Regular cardiac myocyte (primary cell): Measurements from ENCODE around the gene DAZ2. TPM values are rescaled to one million over a fixed set of nuclear protein-coding genes. Genes with fewer than 3 reads are reported as not detected.

ENCODE experiments used
- total RNA-seq: library from RNA; depleted of rRNA; stranded (reverse); fragments of >200 nt; gene quantifications from 2 replicates; pipeline ENCODE4 v1.2.3, GENCODE V29; 2014

The DAZ2 gene, protein sequence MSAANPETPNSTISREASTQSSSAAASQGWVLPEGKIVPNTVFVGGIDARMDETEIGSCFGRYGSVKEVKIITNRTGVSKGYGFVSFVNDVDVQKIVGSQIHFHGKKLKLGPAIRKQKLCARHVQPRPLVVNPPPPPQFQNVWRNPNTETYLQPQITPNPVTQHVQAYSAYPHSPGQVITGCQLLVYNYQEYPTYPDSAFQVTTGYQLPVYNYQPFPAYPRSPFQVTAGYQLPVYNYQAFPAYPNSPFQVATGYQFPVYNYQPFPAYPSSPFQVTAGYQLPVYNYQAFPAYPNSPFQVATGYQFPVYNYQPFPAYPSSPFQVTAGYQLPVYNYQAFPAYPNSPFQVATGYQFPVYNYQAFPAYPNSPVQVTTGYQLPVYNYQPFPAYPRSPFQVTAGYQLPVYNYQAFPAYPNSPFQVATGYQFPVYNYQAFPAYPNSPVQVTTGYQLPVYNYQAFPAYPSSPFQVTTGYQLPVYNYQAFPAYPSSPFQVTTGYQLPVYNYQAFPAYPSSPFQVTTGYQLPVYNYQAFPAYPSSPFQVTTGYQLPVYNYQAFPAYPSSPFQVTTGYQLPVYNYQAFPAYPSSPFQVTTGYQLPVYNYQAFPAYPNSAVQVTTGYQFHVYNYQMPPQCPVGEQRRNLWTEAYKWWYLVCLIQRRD
- total RNA-seq, result not detected in 2 replicates

DNA sequence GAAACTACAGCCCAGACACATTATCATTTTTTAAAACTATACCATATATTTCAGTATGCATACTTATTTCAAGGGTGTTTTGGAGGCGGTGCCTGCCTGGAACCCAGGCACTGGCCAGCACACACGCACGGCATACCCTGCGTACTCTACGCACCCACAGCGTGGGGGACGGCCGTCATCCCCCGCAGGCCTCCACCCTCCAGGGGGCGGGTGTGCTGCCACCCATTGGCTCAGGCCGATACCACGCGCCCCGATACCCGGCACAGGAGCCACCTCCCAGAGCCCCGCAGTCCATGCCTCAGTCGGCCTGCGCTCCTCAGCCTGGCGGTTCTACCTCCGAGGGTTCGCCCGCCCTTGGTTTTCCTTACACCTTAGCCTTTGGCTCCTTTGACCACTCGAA is at the start of gene DAZ2:
TSS of gene DAZ2 (plus strand) at position 301 of the 400 bp plus-strand sequence. CDS start 208 bp downstream, outside the sequence.

DNA sequence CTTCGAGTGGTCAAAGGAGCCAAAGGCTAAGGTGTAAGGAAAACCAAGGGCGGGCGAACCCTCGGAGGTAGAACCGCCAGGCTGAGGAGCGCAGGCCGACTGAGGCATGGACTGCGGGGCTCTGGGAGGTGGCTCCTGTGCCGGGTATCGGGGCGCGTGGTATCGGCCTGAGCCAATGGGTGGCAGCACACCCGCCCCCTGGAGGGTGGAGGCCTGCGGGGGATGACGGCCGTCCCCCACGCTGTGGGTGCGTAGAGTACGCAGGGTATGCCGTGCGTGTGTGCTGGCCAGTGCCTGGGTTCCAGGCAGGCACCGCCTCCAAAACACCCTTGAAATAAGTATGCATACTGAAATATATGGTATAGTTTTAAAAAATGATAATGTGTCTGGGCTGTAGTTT is 20.4 kb upstream of the DAZ2 start, which contains the start of gene DAZ1:
TSS of gene DAZ1 (minus strand) at position 101 of the 400 bp plus-strand sequence. CDS start 208 bp downstream, outside the sequence.

Other genes starting within 250 kb of the DAZ2 start
- not detected in 2 replicates for gene BPY2, start 235.3 kb upstream of the DAZ2 start, total RNA-seq
- gene DAZ1, start 20.5 kb upstream of the DAZ2 start, total RNA-seq, result 0.19 TPM in 1 of 2 replicates, not detected in the other